SKM-1 (cell line): ENCODE measurements around the gene CAPN11.

Experiments used
- DNase-seq: peaks from one replicate; lab custom pipeline; 2025; ENCODE audit not compliant: unreplicated experiment; lab: John Stamatoyannopoulos, UW

CAPN11 gene

DNA sequence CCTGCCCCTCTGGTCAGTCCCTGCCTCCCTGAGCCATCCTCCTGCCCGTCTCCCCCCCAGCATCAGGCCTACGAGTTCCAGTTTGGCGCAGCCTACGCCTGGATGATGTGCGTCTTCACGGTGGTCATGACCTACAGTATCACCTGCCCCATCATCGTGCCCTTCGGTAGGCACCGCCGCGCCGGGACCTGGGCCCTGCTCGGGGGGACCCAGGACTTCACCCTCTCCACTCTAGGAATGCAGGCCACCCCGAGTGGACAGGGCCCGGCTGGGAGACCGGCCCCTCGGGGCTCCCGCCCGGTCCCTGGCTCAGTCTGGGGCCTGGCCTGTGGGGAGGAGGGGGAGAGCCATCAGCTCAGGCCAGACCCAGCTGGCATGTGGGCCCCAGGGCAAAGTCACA, 6.1 kb upstream of the CAPN11 start:
- DNase-seq = no peak

DNA sequence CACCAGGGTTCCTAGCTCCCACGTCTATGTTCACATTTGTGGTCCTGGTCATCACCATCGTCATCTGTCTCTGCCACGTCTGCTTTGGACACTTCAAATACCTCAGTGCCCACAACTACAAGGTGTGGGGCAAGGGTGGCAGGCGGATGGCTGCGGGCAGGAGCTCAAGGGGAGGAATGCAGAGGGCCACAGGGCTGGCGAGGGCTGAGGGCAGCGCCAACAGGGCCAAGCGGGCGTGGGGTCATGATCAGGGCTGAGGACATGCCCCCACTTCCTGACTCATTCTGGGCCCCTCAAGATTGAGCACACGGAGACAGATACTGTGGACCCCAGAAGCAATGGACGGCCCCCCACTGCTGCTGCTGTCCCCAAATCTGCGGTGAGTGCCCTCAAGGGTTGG, 4.6 kb upstream of the CAPN11 start:
- no peak for DNase-seq

GRCh38 chr6:44156494-44157151, 2.0 kb upstream of the CAPN11 start:
- no peak for DNase-seq

DNA sequence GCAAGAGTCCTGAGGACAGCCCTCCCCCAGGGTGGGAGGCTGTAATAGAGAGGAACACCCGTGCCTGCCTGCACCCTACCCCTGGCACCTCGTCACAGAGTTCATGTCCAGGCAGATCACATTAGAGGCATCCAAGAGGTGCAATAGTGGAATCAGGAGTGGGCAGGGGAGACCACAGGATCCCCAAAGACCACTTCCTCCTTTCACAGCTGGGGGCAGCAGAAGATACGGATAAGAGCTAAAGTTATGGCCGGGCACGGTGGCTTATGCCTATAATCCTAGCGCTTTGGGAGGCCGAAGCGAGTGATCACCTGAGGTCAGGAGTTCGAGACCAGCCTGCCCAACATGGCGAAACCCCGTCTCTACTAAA, 1.5 kb upstream of the CAPN11 start:
- DNase-seq = no peak

DNA sequence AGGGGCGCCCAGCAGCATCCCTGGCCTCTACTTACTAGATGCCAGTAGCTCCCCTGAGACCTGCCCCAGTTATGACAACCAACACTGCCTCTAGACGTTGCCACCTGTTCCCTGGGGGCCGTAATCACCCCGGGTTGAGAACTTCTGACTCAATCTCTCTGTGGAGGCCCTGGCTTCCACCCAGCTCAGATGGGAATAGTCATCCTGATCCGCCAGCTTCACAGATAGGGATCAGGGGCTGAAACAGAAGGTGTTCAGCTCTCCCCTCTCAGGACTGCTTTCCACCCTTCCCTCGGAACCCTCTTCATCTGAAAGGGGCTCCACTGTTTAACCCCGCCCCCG, 3.3 kb downstream of the CAPN11 start:
- no peak for DNase-seq

DNA sequence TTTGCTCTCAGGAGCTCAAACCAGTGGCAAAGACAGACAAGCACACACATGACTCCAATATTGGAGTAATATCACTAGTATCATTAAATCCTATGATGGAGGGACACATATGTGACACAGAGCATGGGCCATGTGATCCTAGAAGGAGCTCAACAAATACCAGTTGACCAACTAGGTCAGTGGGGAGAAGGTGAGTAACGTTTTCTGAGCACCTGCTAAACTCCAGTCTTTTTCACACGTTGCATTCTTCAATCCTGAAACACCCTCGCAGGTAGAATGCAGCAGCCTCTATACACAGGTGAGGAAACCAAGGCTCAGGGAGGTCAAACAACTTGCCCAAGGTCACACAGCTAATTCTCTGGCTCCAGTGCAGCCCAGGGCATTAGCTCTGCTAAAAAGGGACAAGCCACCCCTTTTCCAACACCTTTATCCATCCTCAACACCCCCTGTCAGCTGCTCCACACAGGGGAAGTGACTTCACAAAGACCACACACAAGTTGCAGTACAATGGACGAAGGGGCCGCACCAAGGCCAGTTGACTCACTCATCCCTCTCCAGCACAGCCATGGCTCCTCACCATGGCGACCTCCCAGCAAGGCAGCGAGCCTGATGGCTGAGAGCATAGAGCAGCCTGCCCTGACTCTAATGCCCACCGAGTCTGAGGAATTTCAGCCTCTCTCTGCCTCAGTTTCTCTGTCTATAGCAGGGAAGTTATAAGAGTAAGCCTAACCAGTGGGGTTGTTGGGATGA, 4.4 kb downstream of the CAPN11 start:
- no peak for DNase-seq

DNA sequence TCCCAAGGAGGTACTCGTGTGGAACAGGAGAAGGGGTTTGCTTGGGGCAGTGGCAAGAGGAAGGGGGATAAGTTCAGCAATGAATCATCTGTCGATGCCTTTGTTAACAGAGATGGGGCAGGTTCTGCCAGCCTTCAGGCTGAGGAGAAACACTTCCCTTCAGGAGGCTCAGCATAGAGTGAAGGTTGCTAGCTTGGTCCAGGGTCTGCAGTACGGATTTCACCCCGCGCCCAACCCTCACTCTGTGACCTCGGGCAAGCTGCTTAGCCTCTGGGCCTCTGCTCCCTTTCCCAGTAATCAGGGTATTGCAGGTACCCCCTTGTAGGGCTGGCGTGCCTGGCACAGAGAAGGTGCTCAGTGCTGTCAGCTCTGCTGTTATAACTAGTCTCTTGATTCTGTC, 7.5 kb downstream of the CAPN11 start:
- DNase-seq = no peak

GRCh38 chr6:44166591-44167184, 8.1 kb downstream of the CAPN11 start:
- DNase-seq = no peak

- DNase-seq = no peak
Measured at GRCh38 chr6:44167567-44167966, 8.9 kb downstream of the CAPN11 start.

GRCh38 chr6:44169154-44169553, 10.5 kb downstream of the CAPN11 start:
- DNase-seq = no peak

- no peak for DNase-seq
Measured at GRCh38 chr6:44169886-44170570, 11.4 kb downstream of the CAPN11 start.

DNA sequence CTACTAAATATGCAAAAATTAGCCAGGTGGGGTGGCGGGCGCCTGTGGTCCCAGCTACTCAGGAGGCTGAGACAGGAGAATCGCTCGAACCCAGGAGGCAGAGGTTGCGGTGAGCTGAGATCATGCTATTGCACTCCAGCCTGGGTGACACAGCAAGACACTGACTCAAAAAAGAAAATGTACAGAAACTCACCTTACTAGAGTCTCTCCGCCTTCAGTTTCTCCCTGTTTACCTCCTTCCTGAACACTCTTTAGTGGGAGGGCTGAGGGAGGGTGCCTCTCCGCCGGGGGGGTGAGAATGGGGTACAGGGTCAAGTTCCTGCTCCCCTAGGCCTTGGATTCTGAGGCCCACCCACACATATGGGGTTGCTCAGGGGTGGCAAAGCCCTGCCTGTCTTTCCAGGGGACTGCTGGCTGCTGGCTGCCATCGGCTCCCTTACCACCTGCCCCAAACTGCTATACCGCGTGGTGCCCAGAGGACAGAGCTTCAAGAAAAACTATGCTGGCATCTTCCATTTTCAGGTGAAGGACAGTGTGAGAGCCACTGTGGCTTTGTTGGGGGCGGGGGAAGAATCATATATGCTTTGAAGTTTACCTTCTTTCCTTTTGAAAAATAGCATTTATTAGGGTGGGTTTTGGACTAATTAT, 13.4 kb downstream of the CAPN11 start:
- no peak for DNase-seq

- peak; percentile 66 for DNase-seq
Measured at GRCh38 chr6:44172731-44173500, 14.3 kb downstream of the CAPN11 start.

DNA sequence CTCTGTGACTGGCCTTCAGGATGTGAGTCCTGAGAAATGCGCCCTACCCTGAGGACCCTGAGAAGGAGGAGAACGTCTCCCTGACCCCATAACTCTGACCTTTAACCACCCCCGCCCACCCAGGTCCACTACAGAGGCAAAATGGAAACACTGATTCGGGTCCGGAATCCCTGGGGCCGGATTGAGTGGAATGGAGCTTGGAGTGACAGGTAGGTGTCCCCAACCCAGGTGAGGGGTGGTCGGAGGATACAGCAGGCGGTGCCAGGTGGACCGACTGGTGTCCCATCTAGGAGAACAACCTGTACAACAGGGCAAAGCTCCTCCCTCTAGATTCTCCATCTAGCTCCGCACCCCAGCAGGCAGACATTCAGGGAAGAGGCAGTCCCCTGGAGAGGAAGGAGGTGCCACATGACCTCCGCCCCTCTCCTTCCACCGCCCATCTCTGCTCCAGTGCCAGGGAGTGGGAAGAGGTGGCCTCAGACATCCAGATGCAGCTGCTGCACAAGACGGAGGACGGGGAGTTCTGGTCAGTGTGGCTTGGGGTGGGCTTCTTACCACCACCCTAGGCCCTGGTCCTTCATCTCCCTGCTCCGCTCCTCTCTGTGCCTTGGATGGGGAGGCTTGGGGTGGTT, 17.6 kb downstream of the CAPN11 start:
- no peak for DNase-seq

DNA sequence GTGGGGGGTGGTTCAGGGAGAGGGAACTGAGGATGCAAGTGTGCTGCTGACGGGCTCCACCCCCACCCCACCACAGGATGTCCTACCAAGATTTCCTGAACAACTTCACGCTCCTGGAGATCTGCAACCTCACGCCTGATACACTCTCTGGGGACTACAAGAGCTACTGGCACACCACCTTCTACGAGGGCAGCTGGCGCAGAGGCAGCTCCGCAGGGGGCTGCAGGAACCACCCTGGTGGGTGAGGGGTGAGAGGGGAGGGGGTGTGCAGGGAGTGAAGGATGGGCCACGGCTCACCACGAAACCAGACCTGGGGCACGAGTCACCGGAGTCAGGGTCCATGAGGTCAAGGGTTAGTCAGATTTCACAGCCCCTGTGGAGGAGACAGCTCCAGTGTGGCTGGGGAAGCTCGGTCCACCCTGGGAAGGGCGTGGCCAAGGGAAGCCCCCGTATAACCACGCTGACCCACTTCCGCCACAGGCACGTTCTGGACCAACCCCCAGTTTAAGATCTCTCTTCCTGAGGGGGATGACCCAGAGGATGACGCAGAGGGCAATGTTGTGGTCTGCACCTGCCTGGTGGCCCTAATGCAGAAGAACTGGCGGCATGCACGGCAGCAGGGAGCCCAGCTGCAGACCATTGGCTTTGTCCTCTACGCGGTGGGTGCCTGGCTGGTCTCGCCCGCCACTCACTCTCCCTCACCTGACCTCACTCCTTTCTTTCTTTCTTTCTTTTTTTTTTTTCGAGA, 18.3 kb downstream of the CAPN11 start:
- no peak for DNase-seq

- no peak for DNase-seq
Measured at GRCh38 chr6:44177691-44178423, 19.2 kb downstream of the CAPN11 start.

- DNase-seq = no peak
Measured at GRCh38 chr6:44178424-44179071, 19.9 kb downstream of the CAPN11 start.

- DNase-seq = no peak
Measured at GRCh38 chr6:44179072-44179536, 20.5 kb downstream of the CAPN11 start.
